ENCODE data around the gene MYL10. TPM values are rescaled to one million over a fixed set of nuclear protein-coding genes. Genes with fewer than 3 reads are reported as not detected.

The MYL10 gene
- total and polyA plus RNA-seq, 2 experiments from 2014 or later = 1.3 TPM; not detected in 1

DNA sequence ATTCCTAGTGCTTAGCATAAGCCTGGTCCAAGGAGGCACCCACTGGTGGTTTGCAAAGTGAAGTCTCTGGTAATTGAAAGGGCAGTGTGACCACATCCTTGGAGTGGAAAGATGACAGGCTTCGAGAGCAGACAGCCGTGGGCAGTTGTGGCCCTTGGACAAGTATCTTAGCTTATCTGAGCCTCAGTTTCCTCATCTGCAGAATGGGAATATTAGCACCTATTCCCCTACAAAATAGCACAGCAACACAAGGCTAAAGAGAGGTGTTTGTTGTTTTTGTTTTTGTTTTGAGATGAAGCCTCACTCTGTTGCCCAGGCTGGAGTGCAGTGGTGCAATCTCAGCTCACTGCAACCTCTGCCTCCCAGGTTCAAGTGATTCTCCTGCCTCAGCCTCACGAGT is 29.3 kb downstream of the MYL10 start:
- no peaks in the 10 kb centered on the region for H3K27me3 Mint-ChIP-seq (ENCODE audit: insufficient read depth, low read depth, poor library complexity)
- TF ChIP-seq JUNB (IDR thresholded peaks at IDR 0.05; ENCODE audit: unreplicated experiment) (no peak), NANOG (IDR thresholded peaks at IDR 0.05; ENCODE audit: borderline replicate concordance) (no peak), CREB1 (CRISPR knock-in tag; IDR thresholded peaks at IDR 0.05; ENCODE audit: low read depth) (no peak), EZH2phosphoT487 (IDR thresholded peaks at IDR 0.05; ENCODE audit: unreplicated experiment) (no peak), EZH2 (IDR thresholded peaks at IDR 0.05; ENCODE audit: low read depth, unreplicated experiment) (no peak), ZNF114 (CRISPR knock-in tag; IDR thresholded peaks at IDR 0.05) (no peak)
- TF ChIP-seq, protein P1, sequence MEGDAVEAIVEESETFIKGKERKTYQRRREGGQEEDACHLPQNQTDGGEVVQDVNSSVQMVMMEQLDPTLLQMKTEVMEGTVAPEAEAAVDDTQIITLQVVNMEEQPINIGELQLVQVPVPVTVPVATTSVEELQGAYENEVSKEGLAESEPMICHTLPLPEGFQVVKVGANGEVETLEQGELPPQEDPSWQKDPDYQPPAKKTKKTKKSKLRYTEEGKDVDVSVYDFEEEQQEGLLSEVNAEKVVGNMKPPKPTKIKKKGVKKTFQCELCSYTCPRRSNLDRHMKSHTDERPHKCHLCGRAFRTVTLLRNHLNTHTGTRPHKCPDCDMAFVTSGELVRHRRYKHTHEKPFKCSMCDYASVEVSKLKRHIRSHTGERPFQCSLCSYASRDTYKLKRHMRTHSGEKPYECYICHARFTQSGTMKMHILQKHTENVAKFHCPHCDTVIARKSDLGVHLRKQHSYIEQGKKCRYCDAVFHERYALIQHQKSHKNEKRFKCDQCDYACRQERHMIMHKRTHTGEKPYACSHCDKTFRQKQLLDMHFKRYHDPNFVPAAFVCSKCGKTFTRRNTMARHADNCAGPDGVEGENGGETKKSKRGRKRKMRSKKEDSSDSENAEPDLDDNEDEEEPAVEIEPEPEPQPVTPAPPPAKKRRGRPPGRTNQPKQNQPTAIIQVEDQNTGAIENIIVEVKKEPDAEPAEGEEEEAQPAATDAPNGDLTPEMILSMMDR (conservative IDR thresholded peaks at IDR 0.05; ENCODE audit: low read depth in 2 of 2) = no peak
- TF ChIP-seq, protein P2, sequence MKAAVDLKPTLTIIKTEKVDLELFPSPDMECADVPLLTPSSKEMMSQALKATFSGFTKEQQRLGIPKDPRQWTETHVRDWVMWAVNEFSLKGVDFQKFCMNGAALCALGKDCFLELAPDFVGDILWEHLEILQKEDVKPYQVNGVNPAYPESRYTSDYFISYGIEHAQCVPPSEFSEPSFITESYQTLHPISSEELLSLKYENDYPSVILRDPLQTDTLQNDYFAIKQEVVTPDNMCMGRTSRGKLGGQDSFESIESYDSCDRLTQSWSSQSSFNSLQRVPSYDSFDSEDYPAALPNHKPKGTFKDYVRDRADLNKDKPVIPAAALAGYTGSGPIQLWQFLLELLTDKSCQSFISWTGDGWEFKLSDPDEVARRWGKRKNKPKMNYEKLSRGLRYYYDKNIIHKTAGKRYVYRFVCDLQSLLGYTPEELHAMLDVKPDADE (IDR thresholded peaks at IDR 0.05) = no peak
- TF ChIP-seq, protein P3, sequence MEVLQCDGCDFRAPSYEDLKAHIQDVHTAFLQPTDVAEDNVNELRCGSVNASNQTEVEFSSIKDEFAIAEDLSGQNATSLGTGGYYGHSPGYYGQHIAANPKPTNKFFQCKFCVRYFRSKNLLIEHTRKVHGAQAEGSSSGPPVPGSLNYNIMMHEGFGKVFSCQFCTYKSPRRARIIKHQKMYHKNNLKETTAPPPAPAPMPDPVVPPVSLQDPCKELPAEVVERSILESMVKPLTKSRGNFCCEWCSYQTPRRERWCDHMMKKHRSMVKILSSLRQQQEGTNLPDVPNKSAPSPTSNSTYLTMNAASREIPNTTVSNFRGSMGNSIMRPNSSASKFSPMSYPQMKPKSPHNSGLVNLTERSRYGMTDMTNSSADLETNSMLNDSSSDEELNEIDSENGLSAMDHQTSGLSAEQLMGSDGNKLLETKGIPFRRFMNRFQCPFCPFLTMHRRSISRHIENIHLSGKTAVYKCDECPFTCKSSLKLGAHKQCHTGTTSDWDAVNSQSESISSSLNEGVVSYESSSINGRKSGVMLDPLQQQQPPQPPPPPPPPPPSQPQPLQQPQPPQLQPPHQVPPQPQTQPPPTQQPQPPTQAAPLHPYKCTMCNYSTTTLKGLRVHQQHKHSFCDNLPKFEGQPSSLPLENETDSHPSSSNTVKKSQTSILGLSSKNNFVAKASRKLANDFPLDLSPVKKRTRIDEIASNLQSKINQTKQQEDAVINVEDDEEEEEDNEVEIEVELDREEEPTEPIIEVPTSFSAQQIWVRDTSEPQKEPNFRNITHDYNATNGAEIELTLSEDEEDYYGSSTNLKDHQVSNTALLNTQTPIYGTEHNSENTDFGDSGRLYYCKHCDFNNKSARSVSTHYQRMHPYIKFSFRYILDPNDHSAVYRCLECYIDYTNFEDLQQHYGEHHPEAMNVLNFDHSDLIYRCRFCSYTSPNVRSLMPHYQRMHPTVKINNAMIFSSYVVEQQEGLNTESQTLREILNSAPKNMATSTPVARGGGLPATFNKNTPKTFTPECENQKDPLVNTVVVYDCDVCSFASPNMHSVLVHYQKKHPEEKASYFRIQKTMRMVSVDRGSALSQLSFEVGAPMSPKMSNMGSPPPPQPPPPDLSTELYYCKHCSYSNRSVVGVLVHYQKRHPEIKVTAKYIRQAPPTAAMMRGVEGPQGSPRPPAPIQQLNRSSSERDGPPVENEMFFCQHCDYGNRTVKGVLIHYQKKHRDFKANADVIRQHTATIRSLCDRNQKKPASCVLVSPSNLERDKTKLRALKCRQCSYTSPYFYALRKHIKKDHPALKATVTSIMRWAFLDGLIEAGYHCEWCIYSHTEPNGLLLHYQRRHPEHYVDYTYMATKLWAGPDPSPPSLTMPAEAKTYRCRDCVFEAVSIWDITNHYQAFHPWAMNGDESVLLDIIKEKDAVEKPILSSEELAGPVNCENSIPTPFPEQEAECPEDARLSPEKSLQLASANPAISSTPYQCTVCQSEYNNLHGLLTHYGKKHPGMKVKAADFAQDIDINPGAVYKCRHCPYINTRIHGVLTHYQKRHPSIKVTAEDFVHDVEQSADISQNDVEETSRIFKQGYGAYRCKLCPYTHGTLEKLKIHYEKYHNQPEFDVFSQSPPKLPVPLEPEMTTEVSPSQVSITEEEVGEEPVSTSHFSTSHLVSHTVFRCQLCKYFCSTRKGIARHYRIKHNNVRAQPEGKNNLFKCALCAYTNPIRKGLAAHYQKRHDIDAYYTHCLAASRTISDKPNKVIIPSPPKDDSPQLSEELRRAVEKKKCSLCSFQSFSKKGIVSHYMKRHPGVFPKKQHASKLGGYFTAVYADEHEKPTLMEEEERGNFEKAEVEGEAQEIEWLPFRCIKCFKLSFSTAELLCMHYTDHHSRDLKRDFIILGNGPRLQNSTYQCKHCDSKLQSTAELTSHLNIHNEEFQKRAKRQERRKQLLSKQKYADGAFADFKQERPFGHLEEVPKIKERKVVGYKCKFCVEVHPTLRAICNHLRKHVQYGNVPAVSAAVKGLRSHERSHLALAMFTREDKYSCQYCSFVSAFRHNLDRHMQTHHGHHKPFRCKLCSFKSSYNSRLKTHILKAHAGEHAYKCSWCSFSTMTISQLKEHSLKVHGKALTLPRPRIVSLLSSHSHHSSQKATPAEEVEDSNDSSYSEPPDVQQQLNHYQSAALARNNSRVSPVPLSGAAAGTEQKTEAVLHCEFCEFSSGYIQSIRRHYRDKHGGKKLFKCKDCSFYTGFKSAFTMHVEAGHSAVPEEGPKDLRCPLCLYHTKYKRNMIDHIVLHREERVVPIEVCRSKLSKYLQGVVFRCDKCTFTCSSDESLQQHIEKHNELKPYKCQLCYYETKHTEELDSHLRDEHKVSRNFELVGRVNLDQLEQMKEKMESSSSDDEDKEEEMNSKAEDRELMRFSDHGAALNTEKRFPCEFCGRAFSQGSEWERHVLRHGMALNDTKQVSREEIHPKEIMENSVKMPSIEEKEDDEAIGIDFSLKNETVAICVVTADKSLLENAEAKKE (CRISPR knock-in tag; IDR thresholded peaks at IDR 0.05) = no peak

More for the DNA sequence above, 29.3 kb downstream of the MYL10 start:
- no peak overlapping the region for H3K4me3 ChIP-seq
- no peaks in the 10 kb centered on the region for H3K9me2 ChIP-seq (ENCODE audit: insufficient read depth)
- H3K36me3 ChIP-seq (ENCODE audit: insufficient read depth) = no peaks in the 10 kb centered on the region
- H4K20me1 ChIP-seq (replicated peaks; ENCODE audit: insufficient read depth) = no peaks in the 10 kb centered on the region
- H3K79me2 ChIP-seq (replicated peaks; ENCODE audit: insufficient read depth) = no peaks in the 10 kb centered on the region
- no peaks in the 10 kb centered on the region for H3K4me1 ChIP-seq (ENCODE audit: insufficient read depth)
- no peaks in the 10 kb centered on the region for H3K27me3 ChIP-seq (ENCODE audit: insufficient read depth)
- DNase-seq (ENCODE audit: low spot score) (no peak), ATAC-seq (no peak)
- no peaks in the 10 kb centered on the region for H3K9me3 Mint-ChIP-seq
- H3K27ac ChIP-seq (ENCODE audit: low read depth) = no peak overlapping the region
- no peaks in the 10 kb centered on the region for H3F3A ChIP-seq (replicated peaks; ENCODE audit: low read depth)
- peaks cover 2% of the 10 kb centered on the region; the same call in 1 of the 3 replicates for H3K4me1 Mint-ChIP-seq
- no peak overlapping the region for H3K27ac Mint-ChIP-seq
- H3K4me2 ChIP-seq = no peak overlapping the region
- H2AFZ ChIP-seq = no peak overlapping the region
- H3K36me3 Mint-ChIP-seq (ENCODE audit: low read depth) = no peaks in the 10 kb centered on the region
- no peak overlapping the region for H3K4me3 Mint-ChIP-seq

Measured in GM23338 (cell line).